Measurements from ENCODE around the gene DDB1.

Gene DDB1

GRCh38 chr11:61287338-61287977 is 45.4 kb downstream of the DDB1 start:
- TF ChIP-seq CTCF (IDR thresholded peaks at IDR 0.05; ENCODE audit: low read depth, low read length, poor library complexity, severe bottlenecking) = no peak

GRCh38 chr11:61283613-61284012 is 49.3 kb downstream of the DDB1 start:
- Histone ChIP-seq H3K27me3 (ENCODE audit: control insufficient read depth, low read length) (no peaks in the 10 kb centered on the region), H3K36me3 (ENCODE audit: control insufficient read depth, low read length) (peaks cover 27% of the 10 kb centered on the region; the same call in 1 of the 2 replicates), H3F3A (ENCODE audit: control insufficient read depth, insufficient read depth) (no peaks in the 10 kb centered on the region), H3K9me2 (replicated peaks; ENCODE audit: control insufficient read depth, low read length) (no peaks in the 10 kb centered on the region), H4K20me1 (ENCODE audit: control insufficient read depth, insufficient read depth, low read depth, low read length) (no peaks in the 10 kb centered on the region), H3K4me3 (ENCODE audit: low read length) (no peak overlapping the region), H3K4me1 (ENCODE audit: control insufficient read depth, low read length) (no peaks in the 10 kb centered on the region), H3K79me2 (ENCODE audit: control insufficient read depth, low read length) (no peaks in the 10 kb centered on the region), H3K27ac (ENCODE audit: low read depth, low read length) (no peak overlapping the region), H3K4me2 (ENCODE audit: low read length) (no peak overlapping the region), H3K9me3 (ENCODE audit: control insufficient read depth, insufficient read depth, low read length) (no peaks in the 10 kb centered on the region)
- TF ChIP-seq CTCF (IDR thresholded peaks at IDR 0.05; ENCODE audit: low read depth, low read length, poor library complexity, severe bottlenecking) (no peak), EZH2phosphoT487 (IDR thresholded peaks at IDR 0.05; ENCODE audit: borderline replicate concordance, low read length) (no peak)

More at GRCh38 chr11:61287338-61287977, 45.4 kb downstream of the DDB1 start:
- Histone ChIP-seq H3K4me1 (ENCODE audit: control insufficient read depth, low read length) (no peaks in the 10 kb centered on the region), H4K20me1 (ENCODE audit: control insufficient read depth, insufficient read depth, low read depth, low read length) (no peaks in the 10 kb centered on the region), H3K27ac (ENCODE audit: low read depth, low read length) (no peak overlapping the region), H3K27me3 (ENCODE audit: control insufficient read depth, low read length) (no peaks in the 10 kb centered on the region), H3K9me2 (replicated peaks; ENCODE audit: control insufficient read depth, low read length) (no peaks in the 10 kb centered on the region), H3K4me3 (ENCODE audit: low read length) (no peak overlapping the region), H3K4me2 (ENCODE audit: low read length) (no peak overlapping the region), H3K9me3 (ENCODE audit: control insufficient read depth, insufficient read depth, low read length) (no peaks in the 10 kb centered on the region), H3F3A (ENCODE audit: control insufficient read depth, insufficient read depth) (no peaks in the 10 kb centered on the region), H3K36me3 (ENCODE audit: control insufficient read depth, low read length) (peaks cover 16% of the 10 kb centered on the region; the same call in 1 of the 2 replicates), H3K79me2 (ENCODE audit: control insufficient read depth, low read length) (peaks cover 3% of the 10 kb centered on the region)

- no peaks in the 10 kb centered on the region for H3K9me3 ChIP-seq (ENCODE audit: control insufficient read depth, insufficient read depth, low read length)
- no peaks in the 10 kb centered on the region for H3K9me2 ChIP-seq (replicated peaks; ENCODE audit: control insufficient read depth, low read length)
- H3K36me3 ChIP-seq (ENCODE audit: control insufficient read depth, low read length) = peaks cover 30% of the 10 kb centered on the region
- H3K4me2 ChIP-seq (ENCODE audit: low read length) = no peak overlapping the region
- H3K4me3 ChIP-seq (ENCODE audit: low read length) = no peak overlapping the region
- H3K4me1 ChIP-seq (ENCODE audit: control insufficient read depth, low read length) = peaks cover 3% of the 10 kb centered on the region; the same call in 1 of the 2 replicates
- no peaks in the 10 kb centered on the region for H4K20me1 ChIP-seq (ENCODE audit: control insufficient read depth, insufficient read depth, low read depth, low read length)
- no peak for TF ChIP-seq CTCF (IDR thresholded peaks at IDR 0.05; ENCODE audit: low read depth, low read length, poor library complexity, severe bottlenecking)
- no peak for TF ChIP-seq EZH2phosphoT487 (IDR thresholded peaks at IDR 0.05; ENCODE audit: borderline replicate concordance, low read length)
- H3F3A ChIP-seq (ENCODE audit: control insufficient read depth, insufficient read depth) = no peaks in the 10 kb centered on the region
- no peak overlapping the region for H3K27ac ChIP-seq (ENCODE audit: low read depth, low read length)
- H3K27me3 ChIP-seq (ENCODE audit: control insufficient read depth, low read length) = no peaks in the 10 kb centered on the region
- H3K79me2 ChIP-seq (ENCODE audit: control insufficient read depth, low read length) = no peaks in the 10 kb centered on the region
These were observed 51.2 kb downstream of the DDB1 start for GRCh38 chr11:61281581-61282250.
